ENCODE results near the gene KLHDC7A.

KLHDC7A gene

DNA sequence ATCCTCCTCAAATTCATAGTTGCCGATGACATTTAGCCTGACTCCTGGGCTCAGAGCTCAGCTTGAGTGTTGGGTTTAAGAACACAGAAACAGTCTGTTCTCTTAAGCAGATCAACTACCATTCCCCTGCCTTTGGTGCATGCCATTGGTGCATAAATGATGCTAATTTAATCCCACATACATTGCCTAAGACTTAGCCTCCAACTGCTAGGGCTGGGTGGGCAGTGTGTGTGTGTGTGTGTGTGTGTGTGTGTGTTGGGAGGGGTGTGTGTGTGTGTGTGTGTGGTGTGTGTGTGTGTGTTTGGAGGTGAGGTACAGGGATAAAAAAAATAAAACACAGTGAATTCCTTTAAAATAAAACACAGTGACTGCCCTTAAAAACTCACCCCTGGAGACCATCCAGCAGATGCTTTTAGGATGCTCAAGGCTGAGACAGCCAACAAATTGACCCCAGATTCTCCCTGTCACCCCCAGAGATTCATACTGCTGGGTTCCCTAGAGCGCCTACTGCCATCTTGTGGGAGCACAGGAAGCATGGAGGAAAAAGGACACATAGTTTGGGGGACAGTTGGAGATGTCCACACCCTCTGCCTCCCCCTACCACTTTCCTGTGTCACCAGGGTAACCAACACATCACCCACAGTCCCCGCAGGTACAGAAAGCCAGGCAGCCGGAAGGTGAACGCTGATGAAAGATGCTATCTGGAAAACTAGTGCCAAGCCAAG is 30.6 kb downstream of the KLHDC7A start:
- no peak for DNase-seq

- no peak for DNase-seq
Measured at GRCh38 chr1:18511874-18512150, 31.1 kb downstream of the KLHDC7A start.

- DNase-seq = no peak
Measured at GRCh38 chr1:18512883-18513282, 32.2 kb downstream of the KLHDC7A start.

- DNase-seq = no peak
Measured at GRCh38 chr1:18513995-18514394, 33.3 kb downstream of the KLHDC7A start.

DNA sequence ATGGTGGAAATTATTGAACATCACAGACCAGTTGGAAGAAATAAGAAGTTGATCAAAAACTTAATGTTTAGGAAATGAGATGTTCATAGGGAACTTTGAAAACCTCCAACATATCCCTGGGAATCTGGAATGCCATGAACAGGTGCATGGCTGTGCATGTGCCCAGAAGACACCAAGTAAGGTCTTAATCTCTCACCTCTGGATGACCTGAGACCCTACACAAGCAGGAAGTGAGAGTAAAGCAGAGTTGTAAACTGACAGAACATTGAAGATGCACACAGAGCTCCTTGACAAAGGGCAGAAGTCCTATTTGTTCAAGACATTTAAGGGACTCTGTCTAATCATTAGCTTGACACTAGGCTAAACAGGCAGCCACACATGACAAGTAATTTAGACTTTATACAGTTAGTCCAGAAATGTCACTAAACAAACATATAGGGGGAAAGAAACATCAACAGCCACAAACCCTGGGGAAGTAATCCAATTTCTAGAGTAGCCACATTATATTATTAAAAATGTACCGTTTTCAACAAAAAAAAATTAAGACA is 34.5 kb downstream of the KLHDC7A start:
- DNase-seq = no peak

DNA sequence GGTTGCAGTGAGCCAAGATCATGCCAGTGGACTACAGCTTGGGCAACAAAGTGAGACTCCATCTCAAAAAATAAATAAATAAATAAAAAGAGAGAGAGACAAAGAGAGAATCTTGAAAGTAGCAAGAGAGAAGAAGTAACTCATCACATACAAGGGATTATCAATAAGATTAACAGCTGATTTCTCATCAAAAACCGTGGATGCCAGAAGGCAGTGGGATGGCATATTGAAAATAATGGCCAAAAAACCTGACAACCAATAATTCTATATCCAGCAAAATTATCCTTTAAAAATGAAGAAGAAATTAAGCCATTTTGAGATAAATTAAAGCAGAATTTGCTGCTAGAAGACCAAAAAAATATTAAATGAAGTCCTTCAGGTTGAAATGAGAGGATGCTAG is 35.7 kb downstream of the KLHDC7A start:
- DNase-seq = no peak

DNA sequence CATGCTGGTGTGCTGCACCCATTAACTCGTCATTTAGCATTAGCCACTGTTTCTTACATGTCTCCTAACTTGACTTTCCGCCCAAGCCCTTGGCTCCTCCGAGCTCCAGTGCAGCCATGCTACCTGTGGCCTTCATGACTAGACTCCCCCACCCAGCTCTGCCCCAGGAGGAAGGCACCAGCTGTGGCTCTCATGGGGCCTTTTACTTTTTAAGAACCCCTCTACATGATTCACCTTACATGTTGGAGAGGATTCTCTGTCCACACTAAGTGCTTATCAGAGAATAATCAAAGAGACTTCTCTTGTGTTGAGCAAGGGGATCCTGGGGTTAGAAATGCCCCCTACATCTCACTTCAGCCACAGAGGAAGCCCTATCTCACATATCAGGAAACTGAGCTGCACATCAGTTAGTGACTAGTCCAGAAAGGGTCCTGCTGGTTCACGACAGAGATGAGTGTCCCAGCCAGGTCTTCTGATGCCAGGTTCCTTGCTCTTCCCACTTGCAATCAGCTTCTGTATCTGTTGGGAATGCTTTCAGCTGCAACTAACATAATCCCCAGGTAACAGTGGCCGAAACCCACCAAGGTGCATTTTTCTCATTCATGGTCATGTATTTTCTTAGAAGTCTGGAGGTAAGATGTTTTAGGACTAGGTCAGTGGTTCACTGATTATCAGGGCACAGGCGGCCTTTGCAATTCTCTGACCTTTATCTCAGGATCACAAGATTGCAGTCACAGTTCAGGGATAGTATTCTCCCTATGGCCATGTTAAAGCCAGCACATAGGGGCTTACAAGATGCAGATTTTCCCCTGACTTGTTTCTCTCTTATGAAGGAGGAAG is 45.9 kb downstream of the KLHDC7A start:
- no peak for DNase-seq

- DNase-seq = no peak
Measured at GRCh38 chr1:18527514-18527913, 46.8 kb downstream of the KLHDC7A start.

DNA sequence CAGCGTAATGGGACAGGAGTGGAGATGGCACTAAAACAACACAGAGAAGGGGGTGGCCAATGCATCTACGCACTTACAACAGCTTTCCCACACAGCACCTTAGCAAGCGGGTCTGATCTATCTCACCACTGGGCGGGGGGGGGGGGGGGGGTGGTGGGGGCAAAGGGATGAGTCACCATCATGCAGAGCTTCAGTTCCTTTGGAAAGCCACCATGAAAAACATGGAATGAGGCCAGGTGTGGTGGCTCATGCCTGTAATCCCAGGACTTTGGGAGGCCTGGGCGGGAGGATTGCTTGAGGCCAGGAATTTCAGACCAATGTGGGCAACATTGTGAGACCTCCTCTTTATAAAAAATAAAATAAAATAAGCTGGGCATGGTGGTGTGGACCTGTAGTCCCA is 47.2 kb downstream of the KLHDC7A start:
- no peak for DNase-seq

DNA sequence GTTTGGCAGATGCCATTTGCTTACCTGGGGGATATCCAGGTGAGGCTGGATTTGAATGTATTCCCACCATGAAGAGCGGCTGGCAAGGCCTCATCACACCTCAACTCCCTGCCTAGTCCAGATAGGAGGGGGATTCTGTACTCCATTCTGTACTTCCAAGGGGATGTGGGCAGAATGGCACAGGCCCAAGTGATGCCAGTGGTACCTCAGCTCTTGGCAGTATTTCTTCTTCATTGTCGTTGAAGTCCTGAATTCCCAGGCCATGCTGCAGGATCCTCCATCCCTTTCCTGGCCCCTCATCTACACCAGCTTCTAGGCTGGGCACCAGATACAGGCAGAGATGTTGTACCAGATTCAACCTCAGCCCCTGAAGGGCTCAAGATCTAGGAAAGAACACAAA is 47.9 kb downstream of the KLHDC7A start:
- DNase-seq = no peak

DNA sequence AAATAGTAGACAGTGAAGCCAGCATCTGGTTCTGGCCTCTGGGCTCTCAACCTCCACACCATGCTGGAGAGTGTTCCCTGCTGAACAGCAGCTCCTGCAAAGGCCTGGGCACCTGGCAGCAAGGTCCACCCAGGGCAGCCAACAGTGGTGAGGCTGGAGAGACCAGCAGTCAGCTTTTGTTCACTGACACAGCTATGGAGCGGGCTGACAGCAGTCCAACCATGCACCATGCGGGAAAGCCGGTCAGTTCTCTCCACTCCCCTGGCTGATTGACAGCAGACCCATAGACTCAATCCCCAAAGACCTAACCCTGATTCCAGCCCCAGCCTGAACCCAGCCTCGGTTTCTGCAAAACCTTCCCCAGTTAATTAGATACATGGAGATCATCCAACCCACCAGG is 49.0 kb downstream of the KLHDC7A start:
- DNase-seq = no peak

DNA sequence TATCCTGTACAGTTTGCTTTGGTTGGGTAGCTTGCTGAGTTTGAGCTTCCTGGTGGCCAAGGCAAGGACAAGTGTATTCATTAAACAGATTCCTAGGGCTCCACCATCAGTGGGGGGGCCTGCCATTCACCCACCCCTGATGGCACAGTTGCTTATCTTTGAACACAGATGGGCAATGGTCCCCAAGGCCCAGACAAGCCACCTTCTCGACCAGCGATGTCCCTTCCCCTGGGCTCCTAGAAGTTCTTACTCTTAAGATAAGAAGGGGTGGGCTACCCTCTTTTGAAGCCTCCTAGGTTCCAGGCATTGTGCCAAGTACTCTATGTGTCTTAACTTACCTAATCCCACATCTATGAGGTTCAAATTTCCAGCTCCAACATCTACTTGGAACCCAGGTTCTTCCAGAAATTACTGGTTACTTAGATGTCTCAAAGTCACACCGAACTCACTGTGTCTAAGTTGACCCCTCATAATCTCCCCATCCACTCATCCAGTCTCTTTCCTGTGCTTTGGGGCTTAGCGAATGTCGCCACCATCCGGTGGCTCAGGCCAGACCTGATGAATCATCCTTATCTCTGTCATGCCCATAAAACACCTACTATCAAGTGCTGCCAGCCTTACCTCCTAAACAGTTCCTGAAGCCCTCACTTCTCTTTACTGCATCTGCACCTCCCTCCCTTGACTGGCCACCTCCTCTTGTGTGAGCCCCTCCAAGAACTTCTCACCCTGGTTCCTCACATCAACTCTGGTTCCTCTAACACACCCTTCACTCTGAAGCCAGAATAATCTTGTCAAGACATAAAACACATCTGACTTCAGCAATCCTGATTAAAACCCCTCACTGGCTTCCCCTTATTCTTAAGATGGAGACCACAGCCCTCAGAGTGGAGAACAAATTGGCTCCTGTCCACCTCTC is 50.1 kb downstream of the KLHDC7A start:
- no peak for DNase-seq

DNA sequence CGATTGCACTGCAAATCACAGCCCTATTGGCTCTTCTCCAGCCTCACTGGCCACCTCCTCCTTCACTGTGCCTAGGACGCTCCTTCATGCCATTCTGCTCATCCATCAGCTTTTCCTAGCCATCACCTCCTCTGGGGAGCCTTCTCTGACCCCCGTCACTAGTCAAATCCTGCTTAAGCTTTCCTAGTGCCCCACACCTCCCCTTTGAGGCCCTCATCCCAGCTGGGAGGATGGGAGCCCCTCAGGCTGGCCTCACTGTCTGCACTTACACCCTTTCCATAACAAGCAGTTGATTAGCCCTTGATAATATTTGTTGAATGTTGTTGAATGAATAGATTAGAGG is 50.7 kb downstream of the KLHDC7A start:
- no peak for DNase-seq

DNA sequence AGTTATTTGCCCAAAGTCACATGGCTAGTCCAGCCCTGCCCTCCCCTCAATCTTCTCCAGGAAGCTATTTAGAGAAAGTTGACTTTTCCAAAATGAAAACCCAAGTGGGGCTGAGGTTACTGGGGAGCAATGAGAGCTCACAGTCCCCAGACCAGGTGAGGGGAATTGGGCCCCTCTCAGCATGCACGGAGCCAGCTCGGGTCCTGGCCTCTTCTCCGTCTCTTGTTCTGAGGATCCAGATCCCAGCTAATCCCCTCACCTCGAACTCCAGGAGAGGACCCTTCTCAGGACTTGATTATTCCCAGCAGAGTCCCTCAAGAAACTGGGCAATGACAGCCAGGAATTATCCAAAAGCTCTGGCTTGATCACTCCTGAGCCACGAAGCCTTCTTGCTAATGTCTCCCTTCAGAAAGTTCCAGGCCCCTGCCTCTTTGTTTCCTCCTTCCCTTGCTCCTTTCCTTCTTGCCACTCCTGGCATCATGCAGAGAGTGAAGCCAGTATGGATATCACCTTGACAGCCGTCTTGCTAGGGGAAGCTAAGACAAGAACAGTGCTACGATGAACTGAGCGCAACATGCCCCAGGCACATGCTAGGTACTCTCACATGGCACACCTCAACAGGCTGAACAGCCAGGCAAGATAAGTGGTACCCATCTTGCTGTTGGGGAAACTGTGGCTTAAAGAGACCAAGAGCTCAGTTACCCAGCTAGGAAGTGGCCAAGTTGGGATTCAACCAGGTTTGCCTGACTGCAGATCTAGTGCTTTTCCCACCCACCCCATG is 51.9 kb downstream of the KLHDC7A start:
- DNase-seq = no peak

DNA sequence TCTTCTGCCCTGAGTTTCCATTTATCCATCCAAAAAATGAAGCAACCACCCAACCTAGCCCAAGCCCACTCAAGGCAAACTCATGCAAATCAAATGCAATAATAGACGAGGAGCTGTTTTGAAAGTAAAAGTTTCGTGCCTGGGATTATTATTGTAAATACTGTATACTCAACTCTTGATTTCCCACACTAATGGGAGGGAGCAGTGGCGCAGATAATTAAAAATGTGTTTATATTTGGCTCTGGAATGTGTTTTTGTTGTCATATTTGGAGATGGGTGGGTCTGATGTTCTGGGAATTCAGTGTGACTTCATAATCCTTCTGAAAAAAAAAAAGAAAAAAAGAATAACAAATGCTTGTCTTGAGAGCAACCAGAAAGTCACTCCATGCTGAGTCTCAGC is 52.5 kb downstream of the KLHDC7A start:
- DNase-seq = no peak

GRCh38 chr1:18534810-18535205 is 54.1 kb downstream of the KLHDC7A start:
- DNase-seq = no peak

Measured in CD4-positive, alpha-beta T cell treated with Interferon alpha-2 for 1 hour (primary cell).